ENCODE measurements around the gene SPRING1.

Gene SPRING1

GRCh38 chr12:116750298-116750697 is 12.4 kb upstream of the SPRING1 start:
- Histone ChIP-seq H3F3A (ENCODE audit: low read depth) (no peaks in the 10 kb centered on the region), H3K9me3 (ENCODE audit: insufficient read depth, low read depth, low read length) (no peaks in the 10 kb centered on the region), H3K79me2 (ENCODE audit: insufficient read depth, low read length) (no peaks in the 10 kb centered on the region), H4K20me1 (ENCODE audit: insufficient read depth, low read length, poor library complexity, severe bottlenecking) (no peaks in the 10 kb centered on the region), H3K4me2 (ENCODE audit: low read depth, low read length, poor library complexity, severe bottlenecking) (no peak overlapping the region), H3K27me3 (ENCODE audit: insufficient read depth, low read length, poor library complexity, severe bottlenecking) (no peaks in the 10 kb centered on the region), H3K9ac (ENCODE audit: low read depth, low read length, poor library complexity, severe bottlenecking) (no peak overlapping the region), H3K36me3 (ENCODE audit: insufficient read depth, low read length) (no peaks in the 10 kb centered on the region), H2AFZ (ENCODE audit: low read length) (no peak overlapping the region), H3K4me3 (ENCODE audit: low read length, poor library complexity, severe bottlenecking) (no peak overlapping the region), H3K4me1 (ENCODE audit: insufficient read depth, low read length, poor library complexity, severe bottlenecking) (no peaks in the 10 kb centered on the region), H3K9me2 (replicated peaks; ENCODE audit: low read depth, low read length) (no peaks in the 10 kb centered on the region)
- TF ChIP-seq CTCF (conservative IDR thresholded peaks at IDR 0.05; ENCODE audit: low read length) (no peak), EZH2phosphoT487 (IDR thresholded peaks at IDR 0.05; ENCODE audit: borderline replicate concordance) (no peak)

- H3K9me2 ChIP-seq (replicated peaks; ENCODE audit: low read depth, low read length), result no peaks in the 10 kb centered on the region
- TF ChIP-seq EZH2phosphoT487 (IDR thresholded peaks at IDR 0.05; ENCODE audit: borderline replicate concordance), result no peak
- no peak for TF ChIP-seq CTCF (conservative IDR thresholded peaks at IDR 0.05; ENCODE audit: low read length)
- H3K4me1 ChIP-seq (ENCODE audit: insufficient read depth, low read length, poor library complexity, severe bottlenecking), result no peaks in the 10 kb centered on the region
- H3F3A ChIP-seq (ENCODE audit: low read depth), result no peaks in the 10 kb centered on the region
- no peak overlapping the region for H3K4me2 ChIP-seq (ENCODE audit: low read depth, low read length, poor library complexity, severe bottlenecking)
- H3K4me3 ChIP-seq (ENCODE audit: low read length, poor library complexity, severe bottlenecking), result no peak overlapping the region
- H3K27me3 ChIP-seq (ENCODE audit: insufficient read depth, low read length, poor library complexity, severe bottlenecking), result no peaks in the 10 kb centered on the region
- H2AFZ ChIP-seq (ENCODE audit: low read length), result no peak overlapping the region
- no peaks in the 10 kb centered on the region for H3K79me2 ChIP-seq (ENCODE audit: insufficient read depth, low read length)
- H3K9me3 ChIP-seq (ENCODE audit: insufficient read depth, low read depth, low read length), result no peaks in the 10 kb centered on the region
- no peaks in the 10 kb centered on the region for H4K20me1 ChIP-seq (ENCODE audit: insufficient read depth, low read length, poor library complexity, severe bottlenecking)
- no peak overlapping the region for H3K9ac ChIP-seq (ENCODE audit: low read depth, low read length, poor library complexity, severe bottlenecking)
- no peaks in the 10 kb centered on the region for H3K36me3 ChIP-seq (ENCODE audit: insufficient read depth, low read length)
Observed at GRCh38 chr12:116749884-116750283, 12.0 kb upstream of the SPRING1 start.

GRCh38 chr12:116745554-116745953 is 7.7 kb upstream of the SPRING1 start:
- Histone ChIP-seq H2AFZ (ENCODE audit: low read length) (no peak overlapping the region), H4K20me1 (ENCODE audit: insufficient read depth, low read length, poor library complexity, severe bottlenecking) (no peaks in the 10 kb centered on the region), H3K4me2 (ENCODE audit: low read depth, low read length, poor library complexity, severe bottlenecking) (no peak overlapping the region), H3K36me3 (ENCODE audit: insufficient read depth, low read length) (no peaks in the 10 kb centered on the region), H3K9me3 (ENCODE audit: insufficient read depth, low read depth, low read length) (no peaks in the 10 kb centered on the region), H3F3A (ENCODE audit: low read depth) (no peaks in the 10 kb centered on the region), H3K4me1 (ENCODE audit: insufficient read depth, low read length, poor library complexity, severe bottlenecking) (no peaks in the 10 kb centered on the region), H3K4me3 (ENCODE audit: low read length, poor library complexity, severe bottlenecking) (no peak overlapping the region), H3K79me2 (ENCODE audit: insufficient read depth, low read length) (no peaks in the 10 kb centered on the region), H3K9ac (ENCODE audit: low read depth, low read length, poor library complexity, severe bottlenecking) (no peak overlapping the region), H3K9me2 (replicated peaks; ENCODE audit: low read depth, low read length) (no peaks in the 10 kb centered on the region), H3K27me3 (ENCODE audit: insufficient read depth, low read length, poor library complexity, severe bottlenecking) (no peaks in the 10 kb centered on the region)
- TF ChIP-seq CTCF (conservative IDR thresholded peaks at IDR 0.05; ENCODE audit: low read length) (no peak), EZH2phosphoT487 (IDR thresholded peaks at IDR 0.05; ENCODE audit: borderline replicate concordance) (no peak)
